Caco-2 (cell line): ENCODE data around the gene KRT16. TPM values are rescaled to one million over a fixed set of nuclear protein-coding genes. Genes with fewer than 3 reads are reported as not detected.
"Not testable (repeated sequence)": the region's sequence is repeated elsewhere in the genome, so short reads cannot be mapped to it uniquely, and the experiment has no call there.

Source experiments
- Bru-seq: library from RNA; stranded (reverse); fragments of 400-500 nt; gene quantifications from one replicate; lab custom pipeline; 2021; lab: Mats Ljungman, UMichigan
- BruChase-seq, 2 experiments: library from RNA; stranded (reverse); fragments of 400-500 nt; gene quantifications; one replicate each; lab custom pipeline; 2021; lab: Mats Ljungman, UMichigan
- BruUV-seq: library from RNA; stranded (reverse); fragments of 400-500 nt; replicated peaks from 2 replicates; lab custom pipeline; 2021; lab: Mats Ljungman, UMichigan
- CTCF ChIA-PET: fragments of 300-600 bp; sonication (Branson Sonifier 250); formaldehyde crosslinking; loops from one replicate; lab custom pipeline; 2022; ENCODE audit warnings: antibody characterized with exemption; lab: Charles Lee
- POLR2A ChIA-PET: fragments of 300-600 bp; sonication (Branson Sonifier 250); formaldehyde crosslinking; loops from one replicate; lab custom pipeline; 2022; ENCODE audit warnings: antibody characterized with exemption; lab: Charles Lee
- DNase-seq, 2 experiments: peaks; one replicate each; pipeline versions ENCODE4 v3.0.0 to v3.0.0-alpha.2; 2020 to 2022
- H3K27me3 ChIP-seq: replicated peaks from 2 replicates; pipeline ENCODE4 v1.6.0; 2011; ENCODE audit warnings: low read length; ENCODE audit not compliant: control insufficient read depth, insufficient read depth
- H3K36me3 ChIP-seq: 2 replicates; pipeline ENCODE4 v1.5.1; 2011; ENCODE audit warnings: low read length; ENCODE audit not compliant: control insufficient read depth, insufficient read depth
- H3K4me1 ChIP-seq: fragments of 250-450 bp; sonication (Bioruptor Pico); 2 replicates; pipeline ENCODE4 v1.5.1; 2020; ENCODE audit warnings: mild to moderate bottlenecking
- H3K4me3 ChIP-seq: 2 replicates; pipeline ENCODE4 v1.5.1; 2011; ENCODE audit warnings: low read depth, mild to moderate bottlenecking, control low read depth, low read length
- H3K9me3 ChIP-seq: fragments of 250-450 bp; sonication (Bioruptor Pico); 2 replicates; pipeline ENCODE4 v1.5.1; 2020; ENCODE audit warnings: mild to moderate bottlenecking, moderate library complexity
- H3K27ac Mint-ChIP-seq: one replicate; pipeline ENCODE4 v1.8.0; 2022; ENCODE audit warnings: mixed read lengths; ENCODE audit not compliant: unreplicated experiment
- H3K27me3 Mint-ChIP-seq: one replicate; pipeline ENCODE4 v1.8.0; 2022; ENCODE audit warnings: mixed read lengths; ENCODE audit not compliant: insufficient read depth, unreplicated experiment
- H3K36me3 Mint-ChIP-seq: one replicate; pipeline ENCODE4 v1.8.0; 2022; ENCODE audit warnings: mild to moderate bottlenecking, mixed read lengths; ENCODE audit not compliant: insufficient read depth, unreplicated experiment
- H3K4me1 Mint-ChIP-seq: one replicate; pipeline ENCODE4 v1.8.0; 2022; ENCODE audit warnings: low read depth, mixed read lengths; ENCODE audit not compliant: unreplicated experiment
- H3K4me3 Mint-ChIP-seq: one replicate; pipeline ENCODE4 v1.8.0; 2022; ENCODE audit warnings: mild to moderate bottlenecking, moderate library complexity, mixed read lengths; ENCODE audit not compliant: unreplicated experiment
- H3K9me3 Mint-ChIP-seq: one replicate; pipeline ENCODE4 v1.8.0; 2022; ENCODE audit warnings: mixed read lengths; ENCODE audit not compliant: unreplicated experiment
- CTCF ChIP-seq, 2 experiments: fragments of 200-600 bp in 1 of 2; IDR thresholded peaks; 1 replicate in 1 of 2; 2 replicates in 1 of 2; pipeline versions ENCODE4 v1.5.1 to v1.8.0; 2011 to 2022; ENCODE audit warnings: antibody characterized with exemption in 1 of 2, control low read depth in 1 of 2, inconsistent platforms in 1 of 2, low read depth in 1 of 2, low read length in 1 of 2, mild to moderate bottlenecking in 1 of 2, moderate library complexity in 1 of 2; ENCODE audit not compliant: insufficient read depth in 1 of 2, severe bottlenecking in 1 of 2, unreplicated experiment in 1 of 2
- intact Hi-C: fragments of 100-400 bp; cut with micrococcal nuclease; formaldehyde crosslinking; loops from one replicate; pipeline ENCODE4 v1.10.0; 2022; ENCODE audit not compliant: unreplicated experiment
- long read RNA-seq: library from polyadenylated mRNA; stranded (forward); transcript quantifications from one replicate; pipeline ENCODE4 v2.0.0, GENCODE V29; 2022
- total RNA-seq: library from RNA; stranded (reverse); gene quantifications from 2 replicates; pipeline ENCODE4 v1.2.3, GENCODE V29; 2022

KRT16 gene
- total RNA-seq: not detected in 2 replicates
- Bru-seq, nascent RNA: not detected
- not detected for BruChase-seq, experiment 1, labeled RNA remaining after a 2-hour chase
- not detected for BruChase-seq, experiment 2, labeled RNA remaining after a 6-hour chase
- long read RNA-seq: 0 reads

- BruUV-seq, DNase-seq, POLR2A ChIA-PET, H3K27ac Mint-ChIP-seq, H3K9me3 ChIP-seq, CTCF ChIA-PET, H3K36me3 ChIP-seq, H3K4me3 ChIP-seq, H3K27me3 Mint-ChIP-seq, H3K4me3 Mint-ChIP-seq, H3K4me1 Mint-ChIP-seq, intact Hi-C loops, H3K36me3 Mint-ChIP-seq, H3K9me3 Mint-ChIP-seq, H3K4me1 ChIP-seq, H3K27me3 ChIP-seq: not testable (repeated sequence)
Measured at GRCh38 chr17:41612376-41613160, at the start of gene KRT16. KRT16 (minus strand) TSS chr17:41612767; CDS start chr17:41612688, 79 bp downstream.

- intact Hi-C loops: loop anchor here (5.0 kb wide), 1 partner anchor 243 kb away; no protein-coding TSS in a partner anchor
- H3K9me3 Mint-ChIP-seq: no peaks in the 10 kb centered on the region
- Histone ChIP-seq H3K4me3 (no peak overlapping the region), H3K9me3 (no peaks in the 10 kb centered on the region), H3K27me3 (no peaks in the 10 kb centered on the region), H3K4me1 (peaks cover 7% of the 10 kb centered on the region), H3K36me3 (no peaks in the 10 kb centered on the region)
- TF ChIP-seq CTCF (IDR thresholded peaks at IDR 0.05; ENCODE audit: insufficient read depth in 1 of 2, low read depth in 1 of 2, low read length in 1 of 2, severe bottlenecking in 1 of 2, unreplicated experiment in 1 of 2): no peak
- BruUV-seq: no TSS peak
- peaks cover 6% of the 10 kb centered on the region for H3K36me3 Mint-ChIP-seq
- ChIA-PET POLR2A (interaction anchor here (0.6 kb wide), 1 partner anchor 106 kb away, joined by 3 read pairs; no protein-coding TSS in a partner anchor), CTCF (interaction anchor here (1.1 to 2.1 kb wide), 3 partner anchors 12 to 111 kb away, joined by 4 to 10 read pairs (median 4); no protein-coding TSS in a partner anchor)
- no peak for DNase-seq
- no peaks in the 10 kb centered on the region for H3K27me3 Mint-ChIP-seq
- H3K4me1 Mint-ChIP-seq: peaks cover under 1% of the 10 kb centered on the region
- no peak overlapping the region for H3K27ac Mint-ChIP-seq
- no peak overlapping the region for H3K4me3 Mint-ChIP-seq
Measured at GRCh38 chr17:41660221-41660711, 47.7 kb upstream of the KRT16 start.

GRCh38 chr17:41659427-41660212 is 47.1 kb upstream of the KRT16 start:
- H3K9me3 Mint-ChIP-seq: no peaks in the 10 kb centered on the region

More at GRCh38 chr17:41659427-41660212, 47.1 kb upstream of the KRT16 start:
- no peaks in the 10 kb centered on the region for H3K36me3 ChIP-seq
- no peaks in the 10 kb centered on the region for H3K9me3 ChIP-seq
- POLR2A ChIA-PET: interaction anchor here (0.6 kb wide), 1 partner anchor 105 kb away, joined by 3 read pairs; no protein-coding TSS in a partner anchor
- intact Hi-C loops: loop anchor here (5.0 kb wide), 1 partner anchor 242 kb away; no protein-coding TSS in a partner anchor
- peaks cover 11% of the 10 kb centered on the region for H3K4me1 ChIP-seq
- CTCF ChIA-PET: interaction anchor here (1.1 to 2.1 kb wide), 3 partner anchors 11 to 110 kb away, joined by 4 to 10 read pairs (median 4); no protein-coding TSS in a partner anchor
- TF ChIP-seq CTCF (IDR thresholded peaks at IDR 0.05; ENCODE audit: insufficient read depth in 1 of 2, low read depth in 1 of 2, low read length in 1 of 2, severe bottlenecking in 1 of 2, unreplicated experiment in 1 of 2): no peak
- Mint-ChIP-seq H3K36me3 (peaks cover 6% of the 10 kb centered on the region), H3K4me3 (no peak overlapping the region), H3K4me1 (no peaks in the 10 kb centered on the region), H3K27me3 (no peaks in the 10 kb centered on the region), H3K27ac (no peak overlapping the region)
- no TSS peak for BruUV-seq
- no peaks in the 10 kb centered on the region for H3K27me3 ChIP-seq
- no peak for DNase-seq
- H3K4me3 ChIP-seq: no peak overlapping the region
